Fibroblast of villous mesenchyme (primary cell): ENCODE results near the gene TPX2. TPM values are rescaled to one million over a fixed set of nuclear protein-coding genes. Genes with fewer than 3 reads are reported as not detected.

Experiments
- DNase-seq: peaks from one replicate; pipeline ENCODE4 v3.0.0-alpha.2; 2010; ENCODE audit warnings: low read depth
- H3K4me3 ChIP-seq: 2 replicates; pipeline ENCODE4 v1.5.1; 2011; ENCODE audit warnings: low read depth, mild to moderate bottlenecking, low read length
- CTCF ChIP-seq: IDR thresholded peaks from 2 replicates; pipeline ENCODE4 v1.5.1; 2012; ENCODE audit warnings: low read depth, mild to moderate bottlenecking, low read length; ENCODE audit not compliant: insufficient read depth
- total RNA-seq: library from RNA; depleted of rRNA; stranded (reverse); fragments of >200 nt; gene quantifications from 2 replicates; pipeline ENCODE4 v1.2.3, GENCODE V29; 2012

TPX2 gene
- total RNA-seq, 1 donor = 62.2 TPM

GRCh38 chr20:31831211-31831610, 92.1 kb downstream of the TPX2 start:
- no peak for DNase-seq
- H3K4me3 ChIP-seq = no peak overlapping the region
- TF ChIP-seq CTCF = no peak

- DNase-seq = no peak
- H3K4me3 ChIP-seq = no peak overlapping the region
- TF ChIP-seq CTCF = no peak
Observed at GRCh38 chr20:31831771-31832306, 92.7 kb downstream of the TPX2 start.

- no peak overlapping the region for H3K4me3 ChIP-seq
- peak; percentile 41 for DNase-seq
- peak; percentile 88 for TF ChIP-seq CTCF
Observed at GRCh38 chr20:31833130-31833930, 94.2 kb downstream of the TPX2 start.

GRCh38 chr20:31833931-31834521, 94.9 kb downstream of the TPX2 start:
- TF ChIP-seq CTCF = no peak
- no peak for DNase-seq

GRCh38 chr20:31835554-31835953, 96.5 kb downstream of the TPX2 start:
- no peak overlapping the region for H3K4me3 ChIP-seq
- no peak for DNase-seq

More at GRCh38 chr20:31833931-31834521, 94.9 kb downstream of the TPX2 start:
- H3K4me3 ChIP-seq = no peak overlapping the region

More at GRCh38 chr20:31835554-31835953, 96.5 kb downstream of the TPX2 start:
- TF ChIP-seq CTCF = no peak
